WERI-Rb-1 (cell line): Measurements from ENCODE around the gene GPC3.
"Not testable (repeated sequence)": the region's sequence is repeated elsewhere in the genome, so short reads cannot be mapped to it uniquely, and the experiment has no call there.

Experiments used
- DNase-seq: peaks from one replicate; pipeline ENCODE4 v3.0.0-alpha.2; 2020
- H3K27ac ChIP-seq: fragments of 250-450 bp; sonication (Bioruptor Pico); 2 replicates; pipeline ENCODE4 v1.5.1; 2020; ENCODE audit warnings: mild to moderate bottlenecking, moderate library complexity
- H3K27me3 ChIP-seq: fragments of 250-450 bp; sonication (Bioruptor Pico); 2 replicates; pipeline ENCODE4 v1.5.1; 2021; ENCODE audit warnings: mild to moderate bottlenecking, low read depth, moderate library complexity; ENCODE audit not compliant: insufficient read depth, severe bottlenecking
- H3K36me3 ChIP-seq: fragments of 250-450 bp; sonication (Bioruptor Pico); 2 replicates; pipeline ENCODE4 v1.5.1; 2020; ENCODE audit warnings: mild to moderate bottlenecking, moderate library complexity
- H3K4me3 ChIP-seq: 2 replicates; pipeline ENCODE4 v1.5.1; 2011; ENCODE audit warnings: low read depth, mild to moderate bottlenecking, control low read depth, low read length
- H3K9me3 ChIP-seq: fragments of 250-450 bp; sonication (Bioruptor Pico); 2 replicates; pipeline ENCODE4 v1.5.1; 2021; ENCODE audit warnings: mild to moderate bottlenecking, moderate library complexity; ENCODE audit not compliant: severe bottlenecking
- TF ChIP-seq, protein P1 (sequence below): IDR thresholded peaks from 2 replicates; pipeline ENCODE4 v1.5.1; 2011; ENCODE audit warnings: low read depth, mild to moderate bottlenecking, control low read depth, inconsistent platforms, low read length

The GPC3 gene

DNA sequence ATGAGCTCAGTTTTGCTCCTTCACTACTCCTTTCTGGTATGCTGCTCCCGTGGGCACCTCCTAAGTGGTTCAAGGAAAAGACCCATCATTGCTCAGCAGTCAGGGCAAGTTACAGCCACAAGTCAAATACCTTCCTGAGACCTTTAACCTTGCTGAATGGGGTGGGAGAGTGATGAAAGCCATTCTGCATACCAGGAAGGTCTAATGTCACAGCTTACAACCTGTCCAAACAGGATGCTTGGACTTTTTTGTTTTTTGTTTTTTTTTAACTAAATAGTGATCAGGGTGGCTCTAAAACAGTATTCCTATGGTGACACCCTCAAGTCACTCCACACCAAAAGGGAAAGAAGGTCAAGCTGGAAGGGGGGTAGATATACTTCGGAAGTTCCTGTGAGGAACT lies 93.1 kb downstream of the GPC3 start:
- H3K4me3 ChIP-seq = no peak overlapping the region
- H3K27ac ChIP-seq = no peak overlapping the region
- peaks cover 25% of the 10 kb centered on the region for H3K27me3 ChIP-seq
- TF ChIP-seq, protein P1, sequence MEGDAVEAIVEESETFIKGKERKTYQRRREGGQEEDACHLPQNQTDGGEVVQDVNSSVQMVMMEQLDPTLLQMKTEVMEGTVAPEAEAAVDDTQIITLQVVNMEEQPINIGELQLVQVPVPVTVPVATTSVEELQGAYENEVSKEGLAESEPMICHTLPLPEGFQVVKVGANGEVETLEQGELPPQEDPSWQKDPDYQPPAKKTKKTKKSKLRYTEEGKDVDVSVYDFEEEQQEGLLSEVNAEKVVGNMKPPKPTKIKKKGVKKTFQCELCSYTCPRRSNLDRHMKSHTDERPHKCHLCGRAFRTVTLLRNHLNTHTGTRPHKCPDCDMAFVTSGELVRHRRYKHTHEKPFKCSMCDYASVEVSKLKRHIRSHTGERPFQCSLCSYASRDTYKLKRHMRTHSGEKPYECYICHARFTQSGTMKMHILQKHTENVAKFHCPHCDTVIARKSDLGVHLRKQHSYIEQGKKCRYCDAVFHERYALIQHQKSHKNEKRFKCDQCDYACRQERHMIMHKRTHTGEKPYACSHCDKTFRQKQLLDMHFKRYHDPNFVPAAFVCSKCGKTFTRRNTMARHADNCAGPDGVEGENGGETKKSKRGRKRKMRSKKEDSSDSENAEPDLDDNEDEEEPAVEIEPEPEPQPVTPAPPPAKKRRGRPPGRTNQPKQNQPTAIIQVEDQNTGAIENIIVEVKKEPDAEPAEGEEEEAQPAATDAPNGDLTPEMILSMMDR = no peak
- H3K36me3 ChIP-seq = no peaks in the 10 kb centered on the region
- no peaks in the 10 kb centered on the region for H3K9me3 ChIP-seq
- no peak for DNase-seq

DNA sequence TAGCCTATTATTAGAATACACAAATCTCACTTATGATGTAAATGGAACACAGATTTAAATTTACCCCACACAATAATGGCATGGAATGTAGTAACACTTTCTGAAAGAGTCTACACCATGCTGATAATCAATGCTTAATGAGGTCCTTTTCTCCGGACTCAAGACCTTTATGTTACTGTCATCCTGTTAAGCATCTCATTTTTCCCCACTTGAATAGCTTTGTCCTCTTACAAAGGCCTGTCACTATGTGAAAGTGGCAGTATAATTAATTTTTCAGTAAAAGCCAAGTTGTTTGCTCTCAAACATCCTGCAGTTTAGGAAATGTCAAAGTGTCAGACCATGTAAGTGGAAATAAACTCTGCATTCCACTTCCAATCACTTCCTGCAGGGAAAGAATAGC lies 96.4 kb downstream of the GPC3 start:
- no peaks in the 10 kb centered on the region for H3K9me3 ChIP-seq
- no peak overlapping the region for H3K27ac ChIP-seq
- no peak overlapping the region for H3K4me3 ChIP-seq
- H3K27me3 ChIP-seq = peaks cover 11% of the 10 kb centered on the region
- no peaks in the 10 kb centered on the region for H3K36me3 ChIP-seq
- TF ChIP-seq, protein P1 = no peak
- no peak for DNase-seq

DNA sequence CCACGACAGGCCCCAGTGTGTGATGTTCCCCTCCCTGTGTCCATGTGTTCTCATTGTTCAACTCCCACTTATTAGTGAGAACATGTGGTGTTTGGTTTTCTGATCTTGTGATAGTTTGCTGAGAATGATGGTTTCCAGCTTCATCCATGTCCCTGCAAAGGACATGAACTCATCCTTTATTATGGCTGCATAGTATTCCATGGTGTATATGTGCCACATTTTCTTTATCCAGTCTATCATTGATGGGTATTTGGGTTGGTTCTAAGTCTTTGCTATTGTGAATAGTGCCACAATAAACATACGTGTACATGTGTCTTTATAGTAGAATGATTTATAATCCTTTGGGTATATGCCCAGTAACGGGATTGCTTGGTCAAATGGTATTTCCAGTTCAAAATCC lies 97.3 kb downstream of the GPC3 start:
- not testable (repeated sequence) for H3K9me3 ChIP-seq, H3K27me3 ChIP-seq, H3K27ac ChIP-seq, H3K36me3 ChIP-seq, H3K4me3 ChIP-seq, DNase-seq

DNA sequence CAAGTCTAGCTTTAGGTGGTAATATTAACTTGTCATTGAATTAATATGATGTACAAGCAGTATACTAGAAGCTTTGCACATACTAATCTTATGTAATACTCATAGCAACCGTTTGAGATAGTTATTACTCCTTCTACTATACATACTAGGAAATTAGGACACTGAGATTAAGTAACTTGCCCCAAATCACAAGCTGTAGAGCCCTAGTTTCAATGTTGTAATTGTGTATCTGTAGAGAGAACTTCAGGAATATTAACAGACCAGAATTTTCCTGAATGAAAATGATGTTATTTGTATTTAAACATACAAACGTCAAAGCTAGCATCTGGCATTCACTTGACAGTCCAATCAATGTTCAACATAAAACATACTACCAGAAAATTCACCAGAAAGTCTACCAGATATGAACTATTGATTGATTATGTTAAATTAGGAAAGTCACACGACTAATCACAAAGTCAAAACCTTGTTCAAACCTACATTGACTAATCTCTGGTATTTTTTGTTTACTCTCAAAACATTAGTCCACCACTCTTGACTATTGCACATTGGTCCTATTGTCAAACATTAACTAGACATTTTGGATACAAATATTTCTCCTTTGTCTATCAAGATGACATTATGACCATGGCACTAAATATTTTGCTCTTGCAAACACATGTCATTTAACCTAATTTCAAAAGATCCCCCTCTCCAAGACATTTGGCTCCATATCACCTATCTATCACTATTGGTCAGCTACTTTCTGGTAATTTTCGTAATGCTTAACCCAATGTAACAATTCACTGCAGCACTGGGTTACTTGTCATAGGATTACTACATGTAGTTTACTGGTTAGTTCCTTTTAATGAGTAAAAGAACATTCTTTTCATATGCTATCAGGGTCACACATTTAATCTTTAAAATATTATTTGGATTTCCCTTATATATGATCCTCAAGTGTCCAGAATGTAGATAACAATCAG lies 100.7 kb downstream of the GPC3 start:
- TF ChIP-seq, protein P1 = no peak
- no peak for DNase-seq
- Histone ChIP-seq H3K27ac (no peak overlapping the region), H3K27me3 (peaks cover 10% of the 10 kb centered on the region), H3K36me3 (no peaks in the 10 kb centered on the region), H3K4me3 (no peak overlapping the region), H3K9me3 (no peaks in the 10 kb centered on the region)

DNA sequence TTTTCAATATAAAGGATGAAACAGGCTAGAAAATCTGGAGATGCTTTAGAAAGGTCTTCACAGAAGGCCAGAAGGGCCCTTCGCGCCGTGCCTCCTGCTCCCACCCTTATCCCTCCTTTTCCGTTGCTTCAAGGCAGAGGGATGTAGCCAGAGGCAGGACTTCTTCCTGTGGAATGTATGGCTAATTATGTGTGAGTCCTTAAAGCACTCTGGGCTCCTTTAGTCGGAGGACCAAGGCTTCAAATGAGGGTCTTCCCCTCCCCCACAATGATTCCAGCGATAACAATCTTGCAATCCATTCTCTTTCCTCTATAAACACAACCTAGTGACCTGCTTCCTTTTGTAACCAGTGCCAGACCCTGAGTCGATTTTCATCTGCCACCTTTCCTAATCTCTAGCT lies 103.5 kb downstream of the GPC3 start:
- no peak for DNase-seq
- no peaks in the 10 kb centered on the region for H3K9me3 ChIP-seq
- H3K27ac ChIP-seq = no peak overlapping the region
- TF ChIP-seq, protein P1 = no peak
- no peak overlapping the region for H3K4me3 ChIP-seq
- peaks cover 20% of the 10 kb centered on the region for H3K27me3 ChIP-seq
- H3K36me3 ChIP-seq = no peaks in the 10 kb centered on the region

DNA sequence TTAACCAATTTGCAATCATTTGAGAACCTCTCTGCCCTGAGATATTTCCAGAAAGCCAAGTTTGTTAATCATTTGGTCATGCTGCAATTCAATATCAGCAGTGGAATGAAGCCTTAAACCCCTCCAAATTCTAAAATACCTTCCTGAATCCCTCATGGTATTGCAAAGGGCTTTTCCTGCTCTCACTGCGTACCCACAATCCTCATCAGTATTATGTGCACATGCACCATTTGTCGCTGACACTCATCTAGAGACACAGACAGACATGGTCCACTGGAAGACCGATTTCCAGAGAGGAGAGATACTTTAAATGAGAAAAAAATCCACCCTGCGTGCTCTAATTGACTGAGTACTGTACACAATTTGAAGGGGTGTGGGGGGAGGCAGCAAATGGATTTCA lies 104.4 kb downstream of the GPC3 start:
- no peak for DNase-seq
- Histone ChIP-seq H3K27ac (no peak overlapping the region), H3K27me3 (peaks cover 22% of the 10 kb centered on the region), H3K9me3 (no peaks in the 10 kb centered on the region), H3K4me3 (no peak overlapping the region), H3K36me3 (no peaks in the 10 kb centered on the region)
- TF ChIP-seq, protein P1 = no peak
